ENCODE results near the gene CHST10.

- TF ChIP-seq POLR2A (IDR thresholded peaks at IDR 0.05; ENCODE audit: extremely low read depth, insufficient read length): no peak
- no peak for TF ChIP-seq CTCF (IDR thresholded peaks at IDR 0.05; ENCODE audit: low read depth, low read length)
Observed at GRCh38 chr2:100395532-100396350, 21.7 kb downstream of the CHST10 start.

All from NB4 (cell line).